Erythroblast (primary cell): ENCODE data around the gene FAM168A.

Source experiments
- GATA1 ChIP-seq: IDR thresholded peaks from 2 replicates; pipeline ENCODE4 v1.6.1; 2011; ENCODE audit warnings: low read depth, mild to moderate bottlenecking, control low read depth, low read length, moderate library complexity
- POLR2A ChIP-seq: IDR thresholded peaks from 2 replicates; pipeline ENCODE4 v1.6.1; 2011; ENCODE audit warnings: mild to moderate bottlenecking, low read length

DNA sequence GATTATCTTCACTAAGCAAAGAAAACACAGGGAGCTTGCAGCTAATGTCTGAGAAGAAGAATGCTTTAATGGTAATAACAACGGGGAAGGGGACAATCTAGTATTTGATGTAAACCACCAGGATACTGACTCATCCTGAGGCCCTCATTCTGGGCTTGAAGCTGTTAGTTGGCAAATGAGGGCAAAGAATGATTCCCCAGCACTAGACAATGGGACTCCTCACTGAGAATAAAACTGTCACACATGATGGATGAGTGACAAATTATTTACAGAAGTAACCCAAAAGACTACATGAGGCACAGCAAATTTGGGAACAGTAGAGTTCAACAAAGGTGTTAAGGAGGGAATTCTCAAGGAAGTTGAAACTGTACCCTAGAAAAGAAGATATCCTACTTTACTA lies 76.3 kb downstream of the FAM168A start:
- no peak for TF ChIP-seq POLR2A
- no peak for TF ChIP-seq GATA1
